ENCODE measurements around the gene FZD8. TPM values are rescaled to one million over a fixed set of nuclear protein-coding genes. Genes with fewer than 3 reads are reported as not detected.

The FZD8 gene
- total and polyA plus RNA-seq, 2 of the 4 experiments (the other 2 are of a cell fraction), result 3.6 to 3.9 TPM

DNA sequence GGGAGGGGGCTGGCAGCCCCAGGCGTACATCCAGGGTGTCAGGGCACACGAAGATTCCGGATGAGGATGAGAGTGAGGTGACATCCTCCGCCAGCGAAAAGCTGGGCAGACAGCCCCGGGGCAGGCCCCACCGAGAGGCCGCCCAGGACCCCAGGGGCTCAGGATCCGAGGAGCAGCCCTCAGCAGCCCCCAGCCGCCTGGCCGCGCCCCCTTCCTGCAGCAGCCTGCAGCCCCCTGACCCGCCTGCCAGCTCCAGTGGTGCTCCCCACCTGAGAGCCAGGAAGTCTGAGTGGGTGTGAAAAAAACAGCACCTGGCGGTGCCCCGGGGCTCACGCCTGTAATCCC lies 33.8 kb downstream of the FZD8 start:
- intact Hi-C loops (cut with micrococcal nuclease) (loop anchor here (5.0 kb wide), 1 partner anchor 186 kb away; no protein-coding TSS in a partner anchor), dilution Hi-C loops (cut with HindIII; ENCODE audit: low sequenced_read_pairs, unreplicated experiment) (no loop called here), in situ Hi-C loops (cut with MboI; ENCODE audit: low sequenced_read_pairs) (no loop called here)
- Histone ChIP-seq H2BK20ac (ENCODE audit: low read depth, low read length) (no peak overlapping the region), H3K9me1 (ENCODE audit: insufficient read depth, low read length) (peaks cover 4% of the 10 kb centered on the region; the same call in 1 of the 2 replicates), H2AK5ac (ENCODE audit: low read depth, low read length) (no peak overlapping the region), H3K56ac (ENCODE audit: extremely low read depth, insufficient read depth, low read length) (no peak overlapping the region), H2AK9ac (replicated peaks; ENCODE audit: low read depth, low read length, poor library complexity) (peak overlapping the region; percentile 26), H2BK5ac (ENCODE audit: low read depth, low read length, poor library complexity, severe bottlenecking) (no peak overlapping the region), H3K4me1 (ENCODE audit: control insufficient read depth, insufficient read depth, low read length) (peaks cover 7% of the 10 kb centered on the region), H4K20me1 (ENCODE audit: insufficient read depth, low read length) (no peaks in the 10 kb centered on the region), H3K4me2 (ENCODE audit: low read depth, low read length) (peak overlapping the region; percentile 64), H3K14ac (replicated peaks; ENCODE audit: low read depth, low read length) (no peak overlapping the region), H3K27me3 (ENCODE audit: control insufficient read depth, insufficient read depth, low read length) (peaks cover 35% of the 10 kb centered on the region), H4K8ac (ENCODE audit: low read depth in 2 of 2, low read length in 2 of 2) (no peak overlapping the region; a peak in 1 of 4 replicates), H3K79me1 (ENCODE audit: low read depth in 1 of 2, low read length in 2 of 2) (no peaks in the 10 kb centered on the region), H3K4me3 (ENCODE audit: insufficient read depth, low read depth, low read length) (no peak overlapping the region), H4K91ac (ENCODE audit: insufficient read depth, low read depth, low read length) (no peak overlapping the region), H3K36me3 (ENCODE audit: control insufficient read depth, insufficient read depth, low read length) (no peaks in the 10 kb centered on the region), H4K5ac (ENCODE audit: low read depth, low read length) (peak overlapping the region; percentile 9), H2BK15ac (ENCODE audit: low read depth, low read length) (no peak overlapping the region), H3K18ac (ENCODE audit: low read depth, low read length) (no peak overlapping the region), H2AFZ (replicated peaks; ENCODE audit: low read length, poor library complexity) (peak overlapping the region; percentile 89), H3K23ac (ENCODE audit: low read depth, low read length) (no peak overlapping the region), H3K27ac (ENCODE audit: insufficient read depth, low read length) (no peak overlapping the region), H3K9ac (ENCODE audit: low read depth, low read length) (no peak overlapping the region), H3K9me3 (ENCODE audit: control insufficient read depth, insufficient read depth, low read length) (0 out of 2 replicates have a peak, but pooled peaks cover 2% of the 10 kb centered on the region), H3K4ac (ENCODE audit: low read depth, low read length) (no peak overlapping the region), H2BK120ac (ENCODE audit: low read depth, low read length) (no peak overlapping the region)
- TF ChIP-seq BHLHE40 (IDR thresholded peaks at IDR 0.05; ENCODE audit: low read depth, low read length) (no peak), SMC3 (IDR thresholded peaks at IDR 0.05; ENCODE audit: low read depth, low read length) (no peak), NFE2L2 (IDR thresholded peaks at IDR 0.05; ENCODE audit: low read depth, low read length) (no peak), MAFK (IDR thresholded peaks at IDR 0.05; ENCODE audit: low read depth, low read length) (no peak), RCOR1 (IDR thresholded peaks at IDR 0.05; ENCODE audit: insufficient replicate concordance, low read length) (no peak), MXI1 (IDR thresholded peaks at IDR 0.05; ENCODE audit: borderline replicate concordance, low read depth, low read length) (no peak), RAD21 (IDR thresholded peaks at IDR 0.05; ENCODE audit: low read length) (no peak), FOS (IDR thresholded peaks at IDR 0.05; ENCODE audit: low read depth, low read length) (no peak), POLR2A (IDR thresholded peaks at IDR 0.05; ENCODE audit: low read depth, low read length) (no peak), MAZ (IDR thresholded peaks at IDR 0.05; ENCODE audit: borderline replicate concordance, low read depth, low read length) (no peak), CHD1 (IDR thresholded peaks at IDR 0.05; ENCODE audit: low read depth, low read length) (no peak), CEBPB (IDR thresholded peaks at IDR 0.05; ENCODE audit: low read depth, low read length) (no peak), RFX5 (IDR thresholded peaks at IDR 0.05; ENCODE audit: low read depth, low read length) (no peak)
- TF ChIP-seq, protein P1, sequence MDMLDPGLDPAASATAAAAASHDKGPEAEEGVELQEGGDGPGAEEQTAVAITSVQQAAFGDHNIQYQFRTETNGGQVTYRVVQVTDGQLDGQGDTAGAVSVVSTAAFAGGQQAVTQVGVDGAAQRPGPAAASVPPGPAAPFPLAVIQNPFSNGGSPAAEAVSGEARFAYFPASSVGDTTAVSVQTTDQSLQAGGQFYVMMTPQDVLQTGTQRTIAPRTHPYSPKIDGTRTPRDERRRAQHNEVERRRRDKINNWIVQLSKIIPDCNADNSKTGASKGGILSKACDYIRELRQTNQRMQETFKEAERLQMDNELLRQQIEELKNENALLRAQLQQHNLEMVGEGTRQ (IDR thresholded peaks at IDR 0.05; ENCODE audit: low read depth, low read length), result no peak
- TF ChIP-seq, protein P2, sequence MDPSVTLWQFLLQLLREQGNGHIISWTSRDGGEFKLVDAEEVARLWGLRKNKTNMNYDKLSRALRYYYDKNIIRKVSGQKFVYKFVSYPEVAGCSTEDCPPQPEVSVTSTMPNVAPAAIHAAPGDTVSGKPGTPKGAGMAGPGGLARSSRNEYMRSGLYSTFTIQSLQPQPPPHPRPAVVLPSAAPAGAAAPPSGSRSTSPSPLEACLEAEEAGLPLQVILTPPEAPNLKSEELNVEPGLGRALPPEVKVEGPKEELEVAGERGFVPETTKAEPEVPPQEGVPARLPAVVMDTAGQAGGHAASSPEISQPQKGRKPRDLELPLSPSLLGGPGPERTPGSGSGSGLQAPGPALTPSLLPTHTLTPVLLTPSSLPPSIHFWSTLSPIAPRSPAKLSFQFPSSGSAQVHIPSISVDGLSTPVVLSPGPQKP (IDR thresholded peaks at IDR 0.05; ENCODE audit: borderline replicate concordance, low read depth, low read length), result no peak
- TF ChIP-seq, protein P3, sequence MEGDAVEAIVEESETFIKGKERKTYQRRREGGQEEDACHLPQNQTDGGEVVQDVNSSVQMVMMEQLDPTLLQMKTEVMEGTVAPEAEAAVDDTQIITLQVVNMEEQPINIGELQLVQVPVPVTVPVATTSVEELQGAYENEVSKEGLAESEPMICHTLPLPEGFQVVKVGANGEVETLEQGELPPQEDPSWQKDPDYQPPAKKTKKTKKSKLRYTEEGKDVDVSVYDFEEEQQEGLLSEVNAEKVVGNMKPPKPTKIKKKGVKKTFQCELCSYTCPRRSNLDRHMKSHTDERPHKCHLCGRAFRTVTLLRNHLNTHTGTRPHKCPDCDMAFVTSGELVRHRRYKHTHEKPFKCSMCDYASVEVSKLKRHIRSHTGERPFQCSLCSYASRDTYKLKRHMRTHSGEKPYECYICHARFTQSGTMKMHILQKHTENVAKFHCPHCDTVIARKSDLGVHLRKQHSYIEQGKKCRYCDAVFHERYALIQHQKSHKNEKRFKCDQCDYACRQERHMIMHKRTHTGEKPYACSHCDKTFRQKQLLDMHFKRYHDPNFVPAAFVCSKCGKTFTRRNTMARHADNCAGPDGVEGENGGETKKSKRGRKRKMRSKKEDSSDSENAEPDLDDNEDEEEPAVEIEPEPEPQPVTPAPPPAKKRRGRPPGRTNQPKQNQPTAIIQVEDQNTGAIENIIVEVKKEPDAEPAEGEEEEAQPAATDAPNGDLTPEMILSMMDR (conservative IDR thresholded peaks at IDR 0.05; ENCODE audit: low read depth, low read length), result no peak
- POLR2A ChIA-PET (ENCODE audit: unreplicated experiment), result no interaction called here
- DNase-seq (no peak), ATAC-seq (ENCODE audit: low read depth) (no peak)
- WGBS, 2 experiments (ENCODE audit: extremely low coverage in 2 of 2, insufficient read length in 1 of 2), result 67% methylated on average over 6 of the region's 16 CpGs; no CpG with 5 or more reads in 1 of the 2 experiments
- no TSS peak for BruUV-seq (replicated peaks)
- CTCF ChIA-PET, result no interaction called here
